Gastroesophageal sphincter (tissue), 3 donors: ENCODE results near the gene UBE2K.

ENCODE experiments used
- EP300 ChIP-seq: sonication (generic); formaldehyde crosslinking; IDR thresholded peaks from one replicate; pipeline ENCODE4 v1.6.1; 2017; ENCODE audit warnings: antibody characterized with exemption, mild to moderate bottlenecking
- POLR2A ChIP-seq, 2 donors: fragments of 450-650 bp; IDR thresholded peaks; one replicate each; pipeline ENCODE4 v1.6.1; 2017; ENCODE audit warnings: antibody characterized with exemption in 2 of 2, mild to moderate bottlenecking in 2 of 2, moderate library complexity in 1 of 2
- POLR2AphosphoS5 ChIP-seq: sonication (generic); formaldehyde crosslinking; IDR thresholded peaks from one replicate; pipeline ENCODE4 v1.6.1; 2017; ENCODE audit warnings: antibody characterized with exemption
- TF ChIP-seq, protein P1 (sequence below), 4 experiments: fragments of 200-600 bp in 2 of 4; fragments of 450-650 bp in 2 of 4; sonication (generic) in 1 of 4; IDR thresholded peaks; one replicate each; pipeline ENCODE4 v1.5.1; 2017 to 2019; ENCODE audit warnings: antibody characterized with exemption in 4 of 4, mild to moderate bottlenecking in 2 of 4, moderate library complexity in 2 of 4

DNA sequence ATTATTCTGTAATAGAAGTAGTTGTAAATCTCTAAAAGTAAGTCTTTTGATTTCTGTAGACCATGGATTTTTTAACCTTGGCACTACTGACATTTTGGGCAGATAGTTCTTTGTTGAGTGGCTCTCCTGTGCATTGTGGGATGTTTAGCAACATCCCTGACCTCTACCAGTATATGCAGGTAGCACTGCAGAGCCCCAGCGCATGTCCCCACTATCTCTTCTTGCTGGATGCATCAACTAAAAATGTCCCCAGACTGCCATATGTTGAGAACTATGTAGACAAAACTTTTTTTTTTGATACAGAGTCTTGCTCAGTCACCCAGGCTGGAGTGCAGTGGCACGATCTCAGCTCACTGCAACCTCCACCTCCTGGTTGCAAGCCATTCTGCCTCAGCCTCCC, 4.8 kb downstream of the UBE2K start:
- TF ChIP-seq, protein P1, sequence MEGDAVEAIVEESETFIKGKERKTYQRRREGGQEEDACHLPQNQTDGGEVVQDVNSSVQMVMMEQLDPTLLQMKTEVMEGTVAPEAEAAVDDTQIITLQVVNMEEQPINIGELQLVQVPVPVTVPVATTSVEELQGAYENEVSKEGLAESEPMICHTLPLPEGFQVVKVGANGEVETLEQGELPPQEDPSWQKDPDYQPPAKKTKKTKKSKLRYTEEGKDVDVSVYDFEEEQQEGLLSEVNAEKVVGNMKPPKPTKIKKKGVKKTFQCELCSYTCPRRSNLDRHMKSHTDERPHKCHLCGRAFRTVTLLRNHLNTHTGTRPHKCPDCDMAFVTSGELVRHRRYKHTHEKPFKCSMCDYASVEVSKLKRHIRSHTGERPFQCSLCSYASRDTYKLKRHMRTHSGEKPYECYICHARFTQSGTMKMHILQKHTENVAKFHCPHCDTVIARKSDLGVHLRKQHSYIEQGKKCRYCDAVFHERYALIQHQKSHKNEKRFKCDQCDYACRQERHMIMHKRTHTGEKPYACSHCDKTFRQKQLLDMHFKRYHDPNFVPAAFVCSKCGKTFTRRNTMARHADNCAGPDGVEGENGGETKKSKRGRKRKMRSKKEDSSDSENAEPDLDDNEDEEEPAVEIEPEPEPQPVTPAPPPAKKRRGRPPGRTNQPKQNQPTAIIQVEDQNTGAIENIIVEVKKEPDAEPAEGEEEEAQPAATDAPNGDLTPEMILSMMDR (IDR thresholded peaks at IDR 0.05): no peak
- TF ChIP-seq POLR2AphosphoS5 (no peak), EP300 (no peak), POLR2A (IDR thresholded peaks at IDR 0.05) (no peak)
